SK-N-SH treated with all-trans-retinoic acid at 6 μM for 48 hours (cell line): ENCODE data around the gene CGA.

Source experiments
- ATAC-seq: fragments of 200-7000 bp; cut with Tn5 transposase; 3 replicates; pipeline ENCODE4 v1.9.1; 2020; ENCODE audit warnings: mild to moderate bottlenecking, moderate library complexity
- ARNTL ChIP-seq: fragments of 450-650 bp; formaldehyde crosslinking; IDR thresholded peaks from 2 replicates; pipeline ENCODE4 v1.5.0; 2020; ENCODE audit warnings: low read depth, mild to moderate bottlenecking, moderate library complexity, borderline replicate concordance
- BACH2 ChIP-seq: fragments of 250-450 bp; sonication (Bioruptor Pico); IDR thresholded peaks from 2 replicates; pipeline ENCODE4 v1.9.0; 2021; ENCODE audit warnings: mild to moderate bottlenecking, borderline replicate concordance
- CSRNP3 ChIP-seq: fragments of 250-450 bp; sonication (Bioruptor Pico); IDR thresholded peaks from 2 replicates; pipeline ENCODE4 v1.5.1; 2021; ENCODE audit warnings: mild to moderate bottlenecking, moderate library complexity
- ESRRG ChIP-seq: fragments of 250-450 bp; sonication (Bioruptor Pico); IDR thresholded peaks from 2 replicates; pipeline ENCODE4 v1.6.1; 2021; ENCODE audit warnings: mild to moderate bottlenecking
- GLIS3 ChIP-seq: fragments of 250-450 bp; sonication (Bioruptor Pico); IDR thresholded peaks from 2 replicates; pipeline ENCODE4 v1.5.0; 2020; ENCODE audit warnings: mild to moderate bottlenecking, moderate library complexity
- OSR1 ChIP-seq: fragments of 250-450 bp; sonication (Bioruptor Pico); IDR thresholded peaks from 2 replicates; pipeline ENCODE4 v1.8.0; 2022; ENCODE audit warnings: moderate library complexity, mild to moderate bottlenecking, inconsistent platforms
- POU6F1 ChIP-seq: fragments of 250-450 bp; sonication (Bioruptor Pico); IDR thresholded peaks from 2 replicates; pipeline ENCODE4 v1.8.0; 2021; ENCODE audit warnings: low read depth, mild to moderate bottlenecking, moderate library complexity, borderline replicate concordance
- PPARA ChIP-seq: fragments of 250-450 bp; sonication (Bioruptor Pico); IDR thresholded peaks from 2 replicates; pipeline ENCODE4 v1.5.0; 2020; ENCODE audit warnings: mild to moderate bottlenecking, borderline replicate concordance
- RARB ChIP-seq: fragments of 250-450 bp; sonication (Bioruptor Pico); IDR thresholded peaks from 2 replicates; pipeline ENCODE4 v1.8.0; 2021; ENCODE audit warnings: mild to moderate bottlenecking, moderate library complexity
- SNAI2 ChIP-seq: fragments of 250-450 bp; sonication (Bioruptor Pico); IDR thresholded peaks from 2 replicates; pipeline ENCODE4 v1.5.0; 2020; ENCODE audit warnings: mild to moderate bottlenecking, moderate library complexity
- TCF4 ChIP-seq: fragments of 250-450 bp; sonication (Bioruptor Pico); IDR thresholded peaks from 2 replicates; pipeline ENCODE4 v1.8.0; 2021; ENCODE audit warnings: mild to moderate bottlenecking, moderate library complexity, borderline replicate concordance
- TSHZ2 ChIP-seq: fragments of 250-450 bp; sonication (Bioruptor Pico); IDR thresholded peaks from 2 replicates; pipeline ENCODE4 v1.5.0; 2020; ENCODE audit warnings: mild to moderate bottlenecking, moderate library complexity
- ZC3H10 ChIP-seq: fragments of 250-450 bp; sonication (Bioruptor Pico); IDR thresholded peaks from 2 replicates; pipeline ENCODE4 v1.5.1; 2021; ENCODE audit warnings: mild to moderate bottlenecking, moderate library complexity
- ZFP3 ChIP-seq: fragments of 250-450 bp; sonication (Bioruptor Pico); IDR thresholded peaks from 2 replicates; pipeline ENCODE4 v1.5.0; 2020; ENCODE audit warnings: mild to moderate bottlenecking, moderate library complexity
- ZFP30 ChIP-seq: fragments of 450-650 bp; formaldehyde crosslinking; IDR thresholded peaks from 2 replicates; pipeline ENCODE4 v1.5.0; 2022; ENCODE audit warnings: mild to moderate bottlenecking, moderate library complexity
- ZNF565 ChIP-seq: fragments of 450-650 bp; formaldehyde crosslinking; conservative IDR thresholded peaks from 2 replicates; pipeline ENCODE4 v1.5.0; 2020; ENCODE audit warnings: low read depth, mild to moderate bottlenecking, moderate library complexity
- ZNF70 ChIP-seq: fragments of 450-650 bp; formaldehyde crosslinking; IDR thresholded peaks from 2 replicates; pipeline ENCODE4 v1.5.0; 2020; ENCODE audit warnings: mild to moderate bottlenecking, moderate library complexity
- ZNF8 ChIP-seq: fragments of 450-650 bp; formaldehyde crosslinking; IDR thresholded peaks from 2 replicates; pipeline ENCODE4 v1.5.0; 2020; ENCODE audit warnings: mild to moderate bottlenecking, moderate library complexity

CGA gene

GRCh38 chr6:87089135-87089534, 5.8 kb downstream of the CGA start (continued):
- no peak for TF ChIP-seq TSHZ2 (CRISPR knock-in tag)
- no peak for TF ChIP-seq ZFP30 (CRISPR knock-in tag)
- TF ChIP-seq BACH2 (CRISPR knock-in tag) = no peak

- ATAC-seq = no peak
- no peak for TF ChIP-seq TCF4 (CRISPR knock-in tag)
- TF ChIP-seq BACH2 (CRISPR knock-in tag) = no peak
- no peak for TF ChIP-seq CSRNP3 (CRISPR knock-in tag)
- no peak for TF ChIP-seq ZNF8
- TF ChIP-seq RARB (CRISPR knock-in tag) = no peak
- TF ChIP-seq GLIS3 (CRISPR knock-in tag) = no peak
- no peak for TF ChIP-seq ESRRG
- no peak for TF ChIP-seq ZNF565 (CRISPR knock-in tag)
- no peak for TF ChIP-seq POU6F1 (CRISPR knock-in tag)
- no peak for TF ChIP-seq ZNF70 (CRISPR knock-in tag)
- no peak for TF ChIP-seq ZC3H10 (CRISPR knock-in tag)
- no peak for TF ChIP-seq OSR1 (CRISPR knock-in tag)
- no peak for TF ChIP-seq ZFP3 (CRISPR knock-in tag)
Measured at GRCh38 chr6:87088076-87088475, 6.8 kb downstream of the CGA start.

GRCh38 chr6:87082160-87082721, 12.7 kb downstream of the CGA start:
- ATAC-seq = no peak
- no peak for TF ChIP-seq ZC3H10 (CRISPR knock-in tag)
- no peak for TF ChIP-seq SNAI2
- no peak for TF ChIP-seq CSRNP3 (CRISPR knock-in tag)
- TF ChIP-seq TCF4 (CRISPR knock-in tag) = no peak
- TF ChIP-seq ARNTL (CRISPR knock-in tag) = no peak
- TF ChIP-seq PPARA (CRISPR knock-in tag) = no peak
- no peak for TF ChIP-seq OSR1 (CRISPR knock-in tag)
- TF ChIP-seq TSHZ2 (CRISPR knock-in tag) = no peak
- TF ChIP-seq BACH2 (CRISPR knock-in tag) = no peak
- TF ChIP-seq, all 23 proteins: peak for 0
